NCI-H524 treated with DMSO at 0.1 percent for 48 hours (cell line): ENCODE results near the gene SIK1.
"Not testable (repeated sequence)": the region's sequence is repeated elsewhere in the genome, so short reads cannot be mapped to it uniquely, and the experiment has no call there.

Source experiments
- DNase-seq: peaks from one replicate; lab custom pipeline; 2025; lab: John Stamatoyannopoulos, UW

SIK1 gene

DNA sequence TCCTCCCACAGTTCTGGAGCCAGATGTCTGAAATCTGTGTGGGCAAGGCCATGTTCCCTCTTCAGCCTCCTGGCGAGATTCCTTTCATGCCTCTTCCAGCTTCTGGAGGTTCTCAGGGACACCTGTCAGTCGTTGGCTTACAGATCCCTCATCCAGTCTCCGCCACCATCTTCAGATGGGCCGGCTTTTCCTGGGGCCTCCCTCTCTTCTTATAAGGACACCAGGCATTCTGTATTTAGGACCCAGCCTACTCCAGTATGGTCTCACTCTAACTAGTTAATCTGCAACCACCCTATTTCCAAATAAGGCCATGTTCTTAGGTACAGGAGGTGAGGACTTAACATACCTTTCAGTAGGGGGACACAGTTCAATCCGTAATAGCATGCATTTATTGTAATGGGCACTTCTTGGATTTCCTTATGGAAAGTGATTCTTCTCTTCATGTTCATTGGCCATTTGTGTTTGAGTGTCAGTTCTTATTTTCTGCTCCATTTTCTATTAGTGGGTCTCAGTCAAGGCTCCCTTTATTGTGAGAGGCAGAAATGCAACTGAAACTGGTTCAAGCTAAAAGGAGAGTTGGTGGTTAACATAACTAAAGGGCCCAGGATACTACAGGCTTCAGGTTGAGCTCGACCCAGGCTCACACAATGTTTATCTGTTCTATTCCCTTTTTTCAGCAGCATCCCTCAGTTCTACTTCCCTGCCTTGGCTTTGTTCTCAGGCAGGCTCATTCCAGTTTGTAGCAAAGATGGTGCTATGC lies 12.6 kb upstream of the SIK1 start:
- DNase-seq: not testable (repeated sequence)

DNA sequence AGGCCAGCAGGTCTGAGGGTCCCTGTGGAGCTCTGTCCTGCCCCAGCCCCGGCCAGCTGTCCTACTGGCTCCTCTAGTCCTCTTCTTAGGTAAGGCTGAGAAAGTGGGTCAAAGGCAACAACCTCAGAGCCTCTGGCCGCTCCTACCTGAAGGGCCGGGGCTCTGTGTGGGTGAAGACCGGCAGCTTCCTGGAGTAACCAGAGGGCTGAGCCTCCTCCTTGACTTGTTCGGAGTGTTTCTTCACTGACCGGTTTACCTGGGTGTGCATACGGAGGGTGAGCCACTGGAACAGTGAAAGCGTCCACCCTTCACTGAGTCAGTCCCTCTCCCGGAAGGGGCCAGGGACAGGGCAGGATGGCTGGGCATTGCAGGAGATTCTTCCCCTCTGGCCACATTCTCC lies 9.3 kb upstream of the SIK1 start:
- DNase-seq: not testable (repeated sequence)

- DNase-seq: not testable (repeated sequence)
Measured at GRCh38 chr21:43433340-43434136, 6.6 kb upstream of the SIK1 start.

GRCh38 chr21:43430830-43431416 lies 4.0 kb upstream of the SIK1 start:
- not testable (repeated sequence) for DNase-seq

DNA sequence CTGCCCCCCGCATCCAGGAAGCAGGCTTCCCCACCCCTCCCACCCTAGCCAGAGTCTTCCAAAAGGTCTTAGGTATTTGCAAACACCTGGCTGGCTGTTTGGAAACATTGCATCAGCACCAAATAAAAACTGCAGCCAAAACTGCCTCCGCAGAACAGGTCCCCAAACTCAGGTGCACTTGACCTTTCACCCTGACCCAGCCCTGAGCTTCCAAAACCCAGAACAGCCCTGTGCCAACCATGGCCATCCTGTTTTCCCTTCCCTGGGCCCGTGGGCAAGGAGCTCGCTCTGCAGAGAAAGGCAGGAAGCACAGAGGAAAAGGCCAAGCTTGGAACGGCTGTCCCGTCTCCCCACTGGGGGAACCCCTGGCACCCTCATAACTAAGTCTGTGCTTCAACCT lies 2.0 kb upstream of the SIK1 start:
- not testable (repeated sequence) for DNase-seq

DNA sequence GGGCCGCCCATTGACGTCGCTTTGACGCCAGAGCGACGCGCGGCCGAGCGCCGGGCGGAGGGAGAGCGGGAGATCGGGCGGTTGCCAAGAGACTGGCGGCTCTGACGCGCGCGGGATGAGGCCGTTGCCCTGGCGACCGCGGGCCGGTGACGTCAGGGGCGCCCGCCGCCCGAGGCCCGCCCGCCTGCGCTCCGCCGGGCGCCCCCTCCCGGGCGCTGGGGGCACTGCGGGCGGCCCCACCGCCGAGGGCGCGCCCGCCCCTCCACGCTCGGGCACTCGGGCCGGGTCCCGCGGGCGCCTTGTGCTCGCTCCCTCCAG lies 270 bp upstream of the SIK1 start:
- not testable (repeated sequence) for DNase-seq

- not testable (repeated sequence) for DNase-seq
Measured at GRCh38 chr21:43426004-43426403, 927 bp downstream of the SIK1 start.

GRCh38 chr21:43419475-43419874 lies 7.5 kb downstream of the SIK1 start:
- DNase-seq: not testable (repeated sequence)

- DNase-seq: not testable (repeated sequence)
Measured at GRCh38 chr21:43414576-43414975, 12.4 kb downstream of the SIK1 start.

GRCh38 chr21:43412020-43412788 lies 14.7 kb downstream of the SIK1 start:
- not testable (repeated sequence) for DNase-seq

GRCh38 chr21:43410456-43411068 lies 16.4 kb downstream of the SIK1 start:
- DNase-seq: not testable (repeated sequence)

- DNase-seq: not testable (repeated sequence)
Measured at GRCh38 chr21:43407139-43407538, 19.8 kb downstream of the SIK1 start.

DNA sequence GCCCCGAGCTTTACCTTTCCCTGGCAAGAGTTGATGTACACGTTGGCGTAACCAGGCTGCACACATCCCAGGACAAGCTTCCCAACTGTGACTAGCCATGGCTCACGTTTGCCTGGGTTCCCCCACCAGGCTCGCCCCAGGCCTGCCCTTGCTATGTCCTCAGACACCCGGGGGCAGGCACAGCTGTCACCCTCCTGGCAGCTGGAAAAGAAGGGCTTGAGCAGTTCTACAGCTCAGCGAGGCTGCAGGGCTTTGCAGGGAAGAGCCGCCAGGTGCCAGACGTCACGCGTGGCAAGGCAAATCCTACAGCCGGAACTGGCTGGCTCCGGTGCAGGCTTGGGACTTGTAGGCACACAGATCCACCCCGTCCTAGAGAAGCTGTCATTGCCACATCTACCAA lies 22.5 kb downstream of the SIK1 start:
- DNase-seq: not testable (repeated sequence)

DNA sequence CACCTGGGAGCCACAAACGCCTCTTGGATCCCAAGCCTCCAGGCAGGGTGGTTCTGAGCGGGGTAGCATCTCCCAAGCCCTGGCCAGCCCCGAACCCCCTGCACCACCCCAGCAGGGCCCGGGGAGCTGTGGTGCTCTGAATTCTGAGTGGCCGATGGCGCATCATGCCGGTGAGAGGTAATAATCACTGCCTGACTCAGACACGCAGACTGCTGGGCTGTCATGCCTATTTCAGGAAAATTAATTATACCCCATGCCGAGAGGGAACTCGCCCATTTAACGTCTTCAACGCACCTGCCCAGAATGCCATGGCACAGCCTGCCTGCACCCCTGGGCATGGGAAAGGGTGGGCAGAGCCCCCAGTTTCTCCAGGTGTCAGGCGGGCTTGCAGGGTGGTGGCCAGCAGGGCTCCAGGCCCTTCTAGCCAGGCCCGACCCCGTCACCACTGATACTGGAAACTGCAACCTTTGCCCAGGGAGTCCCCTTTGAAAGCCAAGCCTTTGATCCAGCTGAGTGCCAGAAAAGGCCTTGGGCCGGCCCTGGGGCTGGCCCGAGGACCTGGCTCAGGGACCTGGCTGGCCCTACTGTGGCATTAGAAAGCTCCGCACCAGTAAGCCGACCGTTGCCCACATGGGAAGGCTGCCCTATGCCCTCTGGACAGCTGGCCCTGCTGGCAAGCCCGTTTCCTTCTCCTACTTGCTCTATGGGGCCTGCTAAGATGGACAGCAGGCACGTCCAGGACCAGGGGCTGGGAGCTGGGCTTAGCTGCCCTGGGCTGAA lies 23.1 kb downstream of the SIK1 start:
- not testable (repeated sequence) for DNase-seq

- DNase-seq: not testable (repeated sequence)
Measured at GRCh38 chr21:43401125-43401524, 25.8 kb downstream of the SIK1 start.

DNA sequence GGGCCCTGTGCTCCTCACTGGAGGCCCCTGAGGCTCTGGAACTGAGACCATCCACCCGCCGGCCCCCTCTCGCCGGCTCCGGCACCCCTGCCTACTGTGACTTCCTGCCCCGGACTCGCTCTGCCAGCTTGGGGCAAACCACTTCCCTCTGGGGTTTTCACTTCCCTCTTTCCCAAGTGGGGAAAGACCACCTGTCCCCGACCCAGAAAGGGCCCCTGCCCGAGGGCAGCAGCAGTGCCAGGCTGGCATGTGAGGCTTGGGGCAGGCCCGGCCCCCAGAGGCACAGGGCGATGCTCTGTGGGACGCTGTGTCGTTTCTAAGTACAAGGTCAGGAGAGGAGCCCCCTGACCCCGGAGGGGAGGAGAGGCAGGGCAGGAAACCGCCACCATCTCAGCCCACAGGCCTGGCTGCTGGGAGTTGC lies 27.3 kb downstream of the SIK1 start:
- DNase-seq: not testable (repeated sequence)

GRCh38 chr21:43399136-43399535 lies 27.8 kb downstream of the SIK1 start:
- DNase-seq: not testable (repeated sequence)

- DNase-seq: not testable (repeated sequence)
Measured at GRCh38 chr21:43398533-43398932, 28.4 kb downstream of the SIK1 start.

GRCh38 chr21:43398000-43398399 lies 28.9 kb downstream of the SIK1 start:
- DNase-seq: not testable (repeated sequence)

DNA sequence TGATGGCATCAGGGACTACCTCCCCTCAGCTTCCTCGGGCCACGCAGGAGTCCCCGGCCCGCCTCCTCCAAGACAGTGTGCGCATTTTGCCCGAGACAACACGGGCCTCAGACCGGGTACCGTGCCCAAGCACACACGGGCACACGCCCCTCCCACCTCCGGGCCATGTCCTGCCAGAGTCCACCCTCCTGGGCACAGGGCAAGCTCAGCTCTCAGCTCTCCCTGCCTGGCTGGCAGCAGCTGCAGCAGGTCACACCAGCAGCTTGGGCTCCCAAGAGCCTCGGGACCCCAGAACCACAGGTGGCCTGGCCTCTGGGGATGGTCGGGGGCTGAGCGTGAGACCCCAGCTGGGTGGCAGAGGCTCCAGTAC lies 29.5 kb downstream of the SIK1 start:
- not testable (repeated sequence) for DNase-seq
